MCF 10A (cell line): Measurements from ENCODE around the gene ZNF282. TPM values are rescaled to one million over a fixed set of nuclear protein-coding genes. Genes with fewer than 3 reads are reported as not detected.

Experiments
- BruUV-seq: library from RNA; stranded (reverse); fragments of 400-500 nt; replicated peaks from 2 replicates; lab custom pipeline; 2021; lab: Mats Ljungman, UMichigan
- CTCF ChIA-PET: fragments of 300-600 bp; sonication (Branson Sonifier 250); formaldehyde crosslinking; extraction: SDS; loops from one replicate; lab custom pipeline; 2021; ENCODE audit warnings: antibody characterized with exemption, inconsistent platforms; lab: Yijun Ruan, JAX
- POLR2A ChIA-PET: fragments of 300-600, 350-650 bp; sonication (Branson Sonifier 250); formaldehyde crosslinking; extraction: SDS; loops from one replicate; lab custom pipeline; 2020; ENCODE audit warnings: antibody characterized with exemption, inconsistent platforms; lab: Yijun Ruan, JAX
- DNase-seq: peaks from one replicate; pipeline ENCODE4 v3.0.0-alpha.2; 2018; ENCODE audit not compliant: unreplicated experiment
- H3K27ac Mint-ChIP-seq: one replicate; pipeline ENCODE4 v1.8.0; 2022; ENCODE audit warnings: mild to moderate bottlenecking, low read depth, mixed read lengths; ENCODE audit not compliant: unreplicated experiment
- H3K27me3 Mint-ChIP-seq: one replicate; pipeline ENCODE4 v1.8.0; 2022; ENCODE audit warnings: mixed read lengths; ENCODE audit not compliant: insufficient read depth, unreplicated experiment
- H3K36me3 Mint-ChIP-seq: one replicate; pipeline ENCODE4 v1.8.0; 2022; ENCODE audit warnings: mild to moderate bottlenecking, moderate library complexity, mixed read lengths; ENCODE audit not compliant: insufficient read depth, unreplicated experiment
- H3K4me1 Mint-ChIP-seq: one replicate; pipeline ENCODE4 v1.8.0; 2022; ENCODE audit warnings: mixed read lengths; ENCODE audit not compliant: insufficient read depth, unreplicated experiment
- H3K4me3 Mint-ChIP-seq: one replicate; pipeline ENCODE4 v1.8.0; 2022; ENCODE audit warnings: mild to moderate bottlenecking, moderate library complexity, mixed read lengths; ENCODE audit not compliant: unreplicated experiment
- H3K9me3 Mint-ChIP-seq: one replicate; pipeline ENCODE4 v1.8.0; 2022; ENCODE audit warnings: mixed read lengths; ENCODE audit not compliant: unreplicated experiment
- CTCF ChIP-seq: fragments of 200-600 bp; IDR thresholded peaks from one replicate; pipeline ENCODE4 v1.8.0; 2022; ENCODE audit warnings: antibody characterized with exemption, mild to moderate bottlenecking; ENCODE audit not compliant: unreplicated experiment
- intact Hi-C: fragments of 100-400 bp; cut with micrococcal nuclease; formaldehyde crosslinking; loops from 2 replicates; pipeline ENCODE4 v1.14.1; 2022
- total RNA-seq: library from RNA; stranded (reverse); gene quantifications from 2 replicates; pipeline ENCODE4 v1.2.3, GENCODE V29; 2022

ZNF282 gene
- total RNA-seq, 1 experiment from 2014 or later, result 43.9 TPM

GRCh38 chr7:149220534-149220933 is 25.2 kb downstream of the ZNF282 start:
- peak; percentile 42 for DNase-seq
- no peak for TF ChIP-seq CTCF
- Mint-ChIP-seq H3K4me1 (peaks cover 18% of the 10 kb centered on the region), H3K27me3 (no peaks in the 10 kb centered on the region), H3K36me3 (peaks cover 67% of the 10 kb centered on the region), H3K4me3 (no peak overlapping the region), H3K27ac (no peak overlapping the region), H3K9me3 (no peaks in the 10 kb centered on the region)
- no TSS peak for BruUV-seq
- ChIA-PET CTCF (no interaction called here), POLR2A (interaction anchor here (0.7 kb wide), 1 partner anchor 11 kb away, joined by 3 read pairs; no protein-coding TSS in a partner anchor)
- intact Hi-C loops, result no loop called here

- H3K27ac Mint-ChIP-seq, result no peak overlapping the region
- peaks cover 9% of the 10 kb centered on the region for H3K4me1 Mint-ChIP-seq
- H3K9me3 Mint-ChIP-seq, result no peaks in the 10 kb centered on the region
- BruUV-seq, result no TSS peak
- ChIA-PET POLR2A (interaction anchor here (0.7 kb wide), 1 partner anchor 140 kb away, joined by 3 read pairs; no protein-coding TSS in a partner anchor), CTCF (interaction anchor here (0.6 kb wide), 1 partner anchor 17 kb away, joined by 3 read pairs; no protein-coding TSS in a partner anchor)
- DNase-seq, result no peak
- peaks cover 48% of the 10 kb centered on the region for H3K36me3 Mint-ChIP-seq
- intact Hi-C loops, result no loop called here
- TF ChIP-seq CTCF, result no peak
- no peaks in the 10 kb centered on the region for H3K27me3 Mint-ChIP-seq
- no peak overlapping the region for H3K4me3 Mint-ChIP-seq
Measured at GRCh38 chr7:149223176-149223575, 27.8 kb downstream of the ZNF282 start.

DNA sequence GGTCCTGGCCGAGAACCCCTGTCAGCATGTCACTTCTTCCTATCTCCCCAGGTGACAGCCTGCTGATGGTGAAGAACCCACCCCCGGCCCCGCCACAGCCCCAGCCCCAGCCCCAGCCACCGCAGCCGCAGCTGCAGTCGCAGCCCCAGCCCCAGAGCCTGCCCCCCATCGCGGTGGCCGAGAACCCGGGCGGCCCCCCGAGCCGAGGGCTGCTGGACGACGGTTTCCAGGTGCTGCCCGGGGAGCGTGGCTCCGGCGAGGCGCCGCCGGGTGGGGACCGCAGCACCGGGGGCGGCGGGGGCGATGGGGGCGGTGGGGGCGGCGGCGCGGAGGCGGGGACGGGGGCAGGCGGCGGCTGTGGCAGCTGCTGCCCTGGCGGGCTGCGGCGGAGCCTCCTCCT is 28.4 kb downstream of the ZNF282 start:
- H3K27ac Mint-ChIP-seq, result no peak overlapping the region
- no peak for DNase-seq
- H3K9me3 Mint-ChIP-seq, result no peaks in the 10 kb centered on the region
- H3K36me3 Mint-ChIP-seq, result peaks cover 42% of the 10 kb centered on the region
- no TSS peak for BruUV-seq
- ChIA-PET POLR2A (no interaction called here), CTCF (no interaction called here)
- H3K27me3 Mint-ChIP-seq, result no peaks in the 10 kb centered on the region
- H3K4me1 Mint-ChIP-seq, result peaks cover 8% of the 10 kb centered on the region
- H3K4me3 Mint-ChIP-seq, result no peak overlapping the region
- no peak for TF ChIP-seq CTCF
- intact Hi-C loops, result no loop called here

GRCh38 chr7:149224352-149224751 is 29.0 kb downstream of the ZNF282 start:
- peaks cover 36% of the 10 kb centered on the region for H3K36me3 Mint-ChIP-seq
- H3K4me3 Mint-ChIP-seq, result no peak overlapping the region
- POLR2A ChIA-PET, result no interaction called here

More at GRCh38 chr7:149224352-149224751, 29.0 kb downstream of the ZNF282 start:
- no TSS peak for BruUV-seq
- Mint-ChIP-seq H3K9me3 (no peaks in the 10 kb centered on the region), H3K27me3 (no peaks in the 10 kb centered on the region), H3K27ac (no peak overlapping the region), H3K4me1 (peaks cover 4% of the 10 kb centered on the region)
- CTCF ChIA-PET, result interaction anchor here (0.6 kb wide), 1 partner anchor 650 kb away, joined by 3 read pairs; no protein-coding TSS in a partner anchor
- no peak for TF ChIP-seq CTCF
- no peak for DNase-seq
- intact Hi-C loops, result no loop called here
